ENCODE results near the gene MTM1. TPM values are rescaled to one million over a fixed set of nuclear protein-coding genes. Genes with fewer than 3 reads are reported as not detected.

The MTM1 gene
- total RNA-seq = 24.2 and 29.8 TPM in 2 replicates
- 25.2 TPM for total RNA-seq (2013)
- 8.7 and 11.3 TPM in 2 replicates for polyA plus RNA-seq
- polyA minus RNA-seq = 11.2 and 34.8 TPM in 2 replicates

GRCh38 chrX:150568320-150569154 lies at the start of gene MTM1:
Gene MTM1, plus strand, starts transcription at chrX:150568621. Its CDS starts 23,994 bp downstream, at chrX:150592615.
- peak within 1 kb of the TSS; percentile 35 to 77 (median 75) for H3K4me3 ChIP-seq (ENCODE audit: control extremely low read depth in 1 of 5, extremely low read depth in 1 of 5, insufficient read depth in 1 of 5, low read depth in 2 of 5, low read length in 4 of 5)
- POLR2A ChIA-PET = interaction anchor here (0.6 to 1.9 kb wide), 5 partner anchors 21 to 630 kb away, joined by 3 to 9 read pairs (median 4); partner anchors contain the start of gene MTMR1
- CTCF ChIA-PET = interaction anchor here (1.3 to 3.3 kb wide), 2 partner anchors 19 kb away, joined by 5 to 17 read pairs; no protein-coding TSS in a partner anchor
- peak within 1 kb of the TSS; percentile 74 for H3K4me2 ChIP-seq (replicated peaks; ENCODE audit: low read depth, low read length, poor library complexity, severe bottlenecking)
- H3K9ac ChIP-seq (ENCODE audit: low read length) = peak within 1 kb of the TSS; percentile 78
- no peaks in the 10 kb centered on the region for H3K27me3 ChIP-seq (replicated peaks in 1 of 4; ENCODE audit: control extremely low read depth in 1 of 4, control insufficient read depth in 3 of 4, insufficient read depth in 4 of 4, low read length in 3 of 4)
- H3K4me1 ChIP-seq (ENCODE audit: control insufficient read depth in 2 of 2, insufficient read depth in 2 of 2, low read length in 2 of 2) = peaks cover 40 to 44% of the 10 kb centered on the region in 2 donors
- peak within 1 kb of the TSS; percentile 66 for H2AFZ ChIP-seq (ENCODE audit: insufficient read depth, low read depth, low read length, poor library complexity, severe bottlenecking)
- peaks cover 27% of the 10 kb centered on the region for H3K79me2 ChIP-seq (ENCODE audit: control insufficient read depth, insufficient read depth, low read length)
- ATAC-seq (ENCODE audit: low read depth) (peak; percentile 90), DNase-seq (peak; percentile 93)
- peak within 1 kb of the TSS; percentile 93 for H3K4me3 Mint-ChIP-seq
- H3K4me1 Mint-ChIP-seq = peaks cover 45% of the 10 kb centered on the region
- intact Hi-C loops (cut with micrococcal nuclease) = loop anchor here (1.0 to 5.0 kb wide), 3 partner anchors 22 to 329 kb away; partner anchors contain the start of genes CD99L2 and MTMR1
- H3K9me3 ChIP-seq (ENCODE audit: control extremely low read depth in 1 of 3, control insufficient read depth in 2 of 3, insufficient read depth in 1 of 3, low read length in 2 of 3) = no peaks in the 10 kb centered on the region
- no peaks in the 10 kb centered on the region for H3K27me3 Mint-ChIP-seq
- peak within 1 kb of the TSS; percentile 95 for H3K27ac Mint-ChIP-seq
- TF ChIP-seq EZH2 (IDR thresholded peaks at IDR 0.05; ENCODE audit: borderline replicate concordance, insufficient read depth, low read depth, low read length, poor library complexity, severe bottlenecking) (no peak), CTCF (IDR thresholded peaks at IDR 0.05) (no peak)
- under 1% methylated on average over 73 of the region's 89 CpGs for WGBS (ENCODE audit: insufficient coverage)
- no peaks in the 10 kb centered on the region for H4K20me1 ChIP-seq (ENCODE audit: control insufficient read depth, insufficient read depth, low read length, poor library complexity, severe bottlenecking)
- no peaks in the 10 kb centered on the region for H3K9me3 Mint-ChIP-seq (ENCODE audit: insufficient read depth)
- H3K36me3 ChIP-seq (replicated peaks in 1 of 2; ENCODE audit: control extremely low read depth in 1 of 2, control insufficient read depth in 1 of 2, extremely low read depth in 1 of 2, insufficient read depth in 2 of 2, low read length in 1 of 2) = no peaks in the 10 kb centered on the region
- peak within 1 kb of the TSS; percentile 80 to 84 for H3K27ac ChIP-seq (ENCODE audit: low read length in 2 of 2)

- intact Hi-C loops (cut with micrococcal nuclease) = no loop called here
- H3K27ac ChIP-seq (ENCODE audit: low read length in 2 of 2) = no peak overlapping the region
- Mint-ChIP-seq H3K27me3 (no peaks in the 10 kb centered on the region), H3K27ac (no peak overlapping the region), H3K4me1 (no peaks in the 10 kb centered on the region), H3K9me3 (ENCODE audit: insufficient read depth) (no peaks in the 10 kb centered on the region), H3K4me3 (no peak overlapping the region)
- ATAC-seq (ENCODE audit: low read depth) (no peak), DNase-seq (no peak)
- H3K79me2 ChIP-seq (ENCODE audit: control insufficient read depth, insufficient read depth, low read length) = no peaks in the 10 kb centered on the region
- no CpG with 5 or more reads among the region's 2 CpGs for WGBS (ENCODE audit: insufficient coverage)
- no peaks in the 10 kb centered on the region for H3K4me1 ChIP-seq (ENCODE audit: control insufficient read depth in 2 of 2, insufficient read depth in 2 of 2, low read length in 2 of 2)
- ChIA-PET CTCF (no interaction called here), POLR2A (no interaction called here)
- H3K4me2 ChIP-seq (replicated peaks; ENCODE audit: low read depth, low read length, poor library complexity, severe bottlenecking) = no peak overlapping the region
- H3K9ac ChIP-seq (ENCODE audit: low read length) = no peak overlapping the region
- H3K36me3 ChIP-seq (replicated peaks in 1 of 2; ENCODE audit: control extremely low read depth in 1 of 2, control insufficient read depth in 1 of 2, extremely low read depth in 1 of 2, insufficient read depth in 2 of 2, low read length in 1 of 2) = no peaks in the 10 kb centered on the region
- no peaks in the 10 kb centered on the region for H3K27me3 ChIP-seq (replicated peaks in 1 of 4; ENCODE audit: control extremely low read depth in 1 of 4, control insufficient read depth in 3 of 4, insufficient read depth in 4 of 4, low read length in 3 of 4)
- TF ChIP-seq EZH2 (IDR thresholded peaks at IDR 0.05; ENCODE audit: borderline replicate concordance, insufficient read depth, low read depth, low read length, poor library complexity, severe bottlenecking) (no peak), CTCF (IDR thresholded peaks at IDR 0.05) (no peak)
- no peak overlapping the region for H3K4me3 ChIP-seq (ENCODE audit: control extremely low read depth in 1 of 5, extremely low read depth in 1 of 5, insufficient read depth in 1 of 5, low read depth in 2 of 5, low read length in 4 of 5)
- H4K20me1 ChIP-seq (ENCODE audit: control insufficient read depth, insufficient read depth, low read length, poor library complexity, severe bottlenecking) = no peaks in the 10 kb centered on the region
- no peak overlapping the region for H2AFZ ChIP-seq (ENCODE audit: insufficient read depth, low read depth, low read length, poor library complexity, severe bottlenecking)
- H3K9me3 ChIP-seq (ENCODE audit: control extremely low read depth in 1 of 3, control insufficient read depth in 2 of 3, insufficient read depth in 1 of 3, low read length in 2 of 3) = no peaks in the 10 kb centered on the region
These were observed 45.9 kb upstream of the MTM1 start for GRCh38 chrX:150522494-150522893.

Data from B cell (primary cell).